ENCODE data around the gene COL5A1. TPM values are rescaled to one million over a fixed set of nuclear protein-coding genes. Genes with fewer than 3 reads are reported as not detected.

The COL5A1 gene
- total and polyA plus RNA-seq, 2 donors (not counting 1 experiment from before 2014, with no cell fraction given) = 72.8 to 109 TPM

- H4K20me1 ChIP-seq (ENCODE audit: control insufficient read depth, extremely low read depth, insufficient read depth, low read length) = no peaks in the 10 kb centered on the region
- H3K4me2 ChIP-seq (ENCODE audit: extremely low read depth, insufficient read depth, low read length) = no peak overlapping the region
- H3K36me3 ChIP-seq (ENCODE audit: control insufficient read depth, insufficient read depth, low read length) = no peaks in the 10 kb centered on the region
- DNase-seq (ENCODE audit: low read depth in 2 of 2) = no peak
- no peak overlapping the region for H3K27ac ChIP-seq (ENCODE audit: insufficient read depth, low read length)
- H2AFZ ChIP-seq (ENCODE audit: low read length) = no peak overlapping the region
- no peaks in the 10 kb centered on the region for H3K4me1 ChIP-seq (ENCODE audit: control insufficient read depth, extremely low read depth, insufficient read depth, low read length)
- H3K4me3 ChIP-seq (replicated peaks in 1 of 4; ENCODE audit: control extremely low read depth in 1 of 4, insufficient read depth in 1 of 4, low read depth in 3 of 4, low read length in 4 of 4) = no peak overlapping the region
- H3K9me3 ChIP-seq (ENCODE audit: control insufficient read depth, insufficient read depth, low read depth, low read length) = no peaks in the 10 kb centered on the region
- no peaks in the 10 kb centered on the region for H3K79me2 ChIP-seq (ENCODE audit: control insufficient read depth, insufficient read depth, low read length)
- no peaks in the 10 kb centered on the region for H3K27me3 ChIP-seq (ENCODE audit: control insufficient read depth, insufficient read depth, low read length)
- H3K9ac ChIP-seq (ENCODE audit: insufficient read depth, low read length) = no peak overlapping the region
- TF ChIP-seq, protein P1, sequence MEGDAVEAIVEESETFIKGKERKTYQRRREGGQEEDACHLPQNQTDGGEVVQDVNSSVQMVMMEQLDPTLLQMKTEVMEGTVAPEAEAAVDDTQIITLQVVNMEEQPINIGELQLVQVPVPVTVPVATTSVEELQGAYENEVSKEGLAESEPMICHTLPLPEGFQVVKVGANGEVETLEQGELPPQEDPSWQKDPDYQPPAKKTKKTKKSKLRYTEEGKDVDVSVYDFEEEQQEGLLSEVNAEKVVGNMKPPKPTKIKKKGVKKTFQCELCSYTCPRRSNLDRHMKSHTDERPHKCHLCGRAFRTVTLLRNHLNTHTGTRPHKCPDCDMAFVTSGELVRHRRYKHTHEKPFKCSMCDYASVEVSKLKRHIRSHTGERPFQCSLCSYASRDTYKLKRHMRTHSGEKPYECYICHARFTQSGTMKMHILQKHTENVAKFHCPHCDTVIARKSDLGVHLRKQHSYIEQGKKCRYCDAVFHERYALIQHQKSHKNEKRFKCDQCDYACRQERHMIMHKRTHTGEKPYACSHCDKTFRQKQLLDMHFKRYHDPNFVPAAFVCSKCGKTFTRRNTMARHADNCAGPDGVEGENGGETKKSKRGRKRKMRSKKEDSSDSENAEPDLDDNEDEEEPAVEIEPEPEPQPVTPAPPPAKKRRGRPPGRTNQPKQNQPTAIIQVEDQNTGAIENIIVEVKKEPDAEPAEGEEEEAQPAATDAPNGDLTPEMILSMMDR (conservative IDR thresholded peaks at IDR 0.05 in 1 of 2, IDR thresholded peaks at IDR 0.05 in 1 of 2; ENCODE audit: low read depth in 1 of 2, low read length in 2 of 2) = no peak
- TF ChIP-seq EZH2 (IDR thresholded peaks at IDR 0.05; ENCODE audit: low read length, missing control alignments) = no peak
These were observed 30.6 kb upstream of the COL5A1 start for GRCh38 chr9:134611046-134611445.

DNA sequence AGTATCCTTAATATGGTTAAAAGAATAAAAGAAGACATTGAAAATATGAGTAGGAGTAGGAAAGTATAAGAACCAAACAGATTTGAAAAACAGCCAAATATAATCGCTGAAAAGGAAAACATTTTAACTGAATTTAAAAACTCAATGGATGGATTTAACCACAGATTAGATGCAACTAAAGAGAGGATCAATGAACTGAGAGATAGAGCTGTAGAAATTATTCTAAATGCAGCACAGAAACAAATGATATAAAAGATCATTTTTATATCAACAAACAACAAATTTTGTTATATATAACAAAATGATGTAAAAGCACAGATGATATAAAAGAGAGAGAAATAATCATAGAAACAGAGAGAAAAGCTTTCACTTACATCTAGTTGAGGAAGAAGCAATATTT lies 29.3 kb upstream of the COL5A1 start:
- no peaks in the 10 kb centered on the region for H3K36me3 ChIP-seq (ENCODE audit: control insufficient read depth, insufficient read depth, low read length)
- no peaks in the 10 kb centered on the region for H3K4me1 ChIP-seq (ENCODE audit: control insufficient read depth, extremely low read depth, insufficient read depth, low read length)
- no peaks in the 10 kb centered on the region for H3K9me3 ChIP-seq (ENCODE audit: control insufficient read depth, insufficient read depth, low read depth, low read length)
- no peak overlapping the region for H3K4me2 ChIP-seq (ENCODE audit: extremely low read depth, insufficient read depth, low read length)
- H3K79me2 ChIP-seq (ENCODE audit: control insufficient read depth, insufficient read depth, low read length) = no peaks in the 10 kb centered on the region
- H3K4me3 ChIP-seq (replicated peaks in 1 of 4; ENCODE audit: control extremely low read depth in 1 of 4, insufficient read depth in 1 of 4, low read depth in 3 of 4, low read length in 4 of 4) = no peak overlapping the region
- no peaks in the 10 kb centered on the region for H4K20me1 ChIP-seq (ENCODE audit: control insufficient read depth, extremely low read depth, insufficient read depth, low read length)
- DNase-seq (ENCODE audit: low read depth in 2 of 2) = no peak
- no peaks in the 10 kb centered on the region for H3K27me3 ChIP-seq (ENCODE audit: control insufficient read depth, insufficient read depth, low read length)
- H3K9ac ChIP-seq (ENCODE audit: insufficient read depth, low read length) = no peak overlapping the region
- H2AFZ ChIP-seq (ENCODE audit: low read length) = no peak overlapping the region
- H3K27ac ChIP-seq (ENCODE audit: insufficient read depth, low read length) = no peak overlapping the region
- TF ChIP-seq EZH2 (IDR thresholded peaks at IDR 0.05; ENCODE audit: low read length, missing control alignments) = no peak
- TF ChIP-seq, protein P1 (conservative IDR thresholded peaks at IDR 0.05 in 1 of 2, IDR thresholded peaks at IDR 0.05 in 1 of 2; ENCODE audit: low read depth in 1 of 2, low read length in 2 of 2) = no peak

DNA sequence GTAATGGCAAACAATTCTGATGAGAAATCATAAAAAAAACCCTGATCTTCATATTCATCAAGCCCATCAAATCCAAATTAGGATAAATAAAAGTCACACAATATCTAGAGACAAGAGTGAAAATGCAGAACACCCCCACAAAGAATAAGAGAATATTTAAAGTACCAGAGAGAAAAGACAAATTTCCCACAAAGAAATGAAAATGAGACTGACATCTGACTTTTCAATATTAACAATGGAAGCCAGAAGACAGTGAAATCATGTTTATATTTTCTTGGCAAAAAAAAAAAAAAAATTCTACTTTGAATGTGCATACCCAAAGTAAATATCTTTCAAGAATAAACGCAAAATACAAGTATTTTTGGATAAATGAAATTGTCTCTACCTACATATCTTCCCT lies 28.9 kb upstream of the COL5A1 start:
- H3K4me3 ChIP-seq (replicated peaks in 1 of 4; ENCODE audit: control extremely low read depth in 1 of 4, insufficient read depth in 1 of 4, low read depth in 3 of 4, low read length in 4 of 4) = no peak overlapping the region
- H3K9ac ChIP-seq (ENCODE audit: insufficient read depth, low read length) = no peak overlapping the region
- H4K20me1 ChIP-seq (ENCODE audit: control insufficient read depth, extremely low read depth, insufficient read depth, low read length) = no peaks in the 10 kb centered on the region
- H3K27me3 ChIP-seq (ENCODE audit: control insufficient read depth, insufficient read depth, low read length) = no peaks in the 10 kb centered on the region
- H2AFZ ChIP-seq (ENCODE audit: low read length) = no peak overlapping the region
- no peaks in the 10 kb centered on the region for H3K9me3 ChIP-seq (ENCODE audit: control insufficient read depth, insufficient read depth, low read depth, low read length)
- H3K4me2 ChIP-seq (ENCODE audit: extremely low read depth, insufficient read depth, low read length) = no peak overlapping the region
- no peaks in the 10 kb centered on the region for H3K36me3 ChIP-seq (ENCODE audit: control insufficient read depth, insufficient read depth, low read length)
- no peaks in the 10 kb centered on the region for H3K4me1 ChIP-seq (ENCODE audit: control insufficient read depth, extremely low read depth, insufficient read depth, low read length)
- TF ChIP-seq, protein P1 (conservative IDR thresholded peaks at IDR 0.05 in 1 of 2, IDR thresholded peaks at IDR 0.05 in 1 of 2; ENCODE audit: low read depth in 1 of 2, low read length in 2 of 2) = no peak
- no peak for TF ChIP-seq EZH2 (IDR thresholded peaks at IDR 0.05; ENCODE audit: low read length, missing control alignments)
- no peaks in the 10 kb centered on the region for H3K79me2 ChIP-seq (ENCODE audit: control insufficient read depth, insufficient read depth, low read length)
- H3K27ac ChIP-seq (ENCODE audit: insufficient read depth, low read length) = no peak overlapping the region
- DNase-seq (ENCODE audit: low read depth in 2 of 2) = no peak

All from fibroblast of lung (primary cell).